ENCODE results near the gene SPARCL1.

Gene SPARCL1

GRCh38 chr4:87557348-87557747 is 28.2 kb upstream of the SPARCL1 start:
- DNase-seq (ENCODE audit: extremely low read depth, insufficient read length): no peak
- H3K36me3 ChIP-seq (ENCODE audit: control insufficient read depth, insufficient read depth, low read length): no peaks in the 10 kb centered on the region
- no peak for TF ChIP-seq CTCF (IDR thresholded peaks at IDR 0.05; ENCODE audit: insufficient read depth, low read length, poor library complexity, severe bottlenecking)
- H3K27me3 ChIP-seq (replicated peaks; ENCODE audit: control insufficient read depth, insufficient read depth, low read length): no peaks in the 10 kb centered on the region
- H3K4me3 ChIP-seq (replicated peaks; ENCODE audit: low read depth, low read length): no peak overlapping the region

- H3K27me3 ChIP-seq (replicated peaks; ENCODE audit: control insufficient read depth, insufficient read depth, low read length): no peaks in the 10 kb centered on the region
- no peaks in the 10 kb centered on the region for H3K36me3 ChIP-seq (ENCODE audit: control insufficient read depth, insufficient read depth, low read length)
- TF ChIP-seq CTCF (IDR thresholded peaks at IDR 0.05; ENCODE audit: insufficient read depth, low read length, poor library complexity, severe bottlenecking): no peak
- no peak overlapping the region for H3K4me3 ChIP-seq (replicated peaks; ENCODE audit: low read depth, low read length)
- no peak for DNase-seq (ENCODE audit: extremely low read depth, insufficient read length)
Measured at GRCh38 chr4:87555773-87556619, 26.8 kb upstream of the SPARCL1 start.

- Histone ChIP-seq H3K4me3 (replicated peaks; ENCODE audit: low read depth, low read length) (no peak overlapping the region), H3K36me3 (ENCODE audit: control insufficient read depth, insufficient read depth, low read length) (no peaks in the 10 kb centered on the region), H3K27me3 (replicated peaks; ENCODE audit: control insufficient read depth, insufficient read depth, low read length) (no peaks in the 10 kb centered on the region)
- no peak for DNase-seq (ENCODE audit: extremely low read depth, insufficient read length)
- no peak for TF ChIP-seq CTCF (IDR thresholded peaks at IDR 0.05; ENCODE audit: insufficient read depth, low read length, poor library complexity, severe bottlenecking)
Measured at GRCh38 chr4:87553182-87553581, 24.0 kb upstream of the SPARCL1 start.

GRCh38 chr4:87551361-87551760 is 22.2 kb upstream of the SPARCL1 start:
- no peak for DNase-seq (ENCODE audit: extremely low read depth, insufficient read length)

GRCh38 chr4:87547016-87547708 is 18.0 kb upstream of the SPARCL1 start:
- Histone ChIP-seq H3K36me3 (ENCODE audit: control insufficient read depth, insufficient read depth, low read length) (no peaks in the 10 kb centered on the region), H3K27me3 (replicated peaks; ENCODE audit: control insufficient read depth, insufficient read depth, low read length) (no peaks in the 10 kb centered on the region), H3K4me3 (replicated peaks; ENCODE audit: low read depth, low read length) (no peak overlapping the region)
- no peak for DNase-seq (ENCODE audit: extremely low read depth, insufficient read length)
- TF ChIP-seq CTCF (IDR thresholded peaks at IDR 0.05; ENCODE audit: insufficient read depth, low read length, poor library complexity, severe bottlenecking): no peak

More at GRCh38 chr4:87551361-87551760, 22.2 kb upstream of the SPARCL1 start:
- Histone ChIP-seq H3K36me3 (ENCODE audit: control insufficient read depth, insufficient read depth, low read length) (no peaks in the 10 kb centered on the region), H3K27me3 (replicated peaks; ENCODE audit: control insufficient read depth, insufficient read depth, low read length) (no peaks in the 10 kb centered on the region), H3K4me3 (replicated peaks; ENCODE audit: low read depth, low read length) (no peak overlapping the region)
- no peak for TF ChIP-seq CTCF (IDR thresholded peaks at IDR 0.05; ENCODE audit: insufficient read depth, low read length, poor library complexity, severe bottlenecking)

Data from GM06990 (cell line).